Osteoblast (primary cell): Measurements from ENCODE around the gene NUP205. TPM values are rescaled to one million over a fixed set of nuclear protein-coding genes. Genes with fewer than 3 reads are reported as not detected.

ENCODE experiments used
- DNase-seq: peaks from one replicate; pipeline ENCODE4 v3.0.0; 2011; ENCODE audit warnings: low spot score, mixed read lengths; ENCODE audit not compliant: insufficient read length; ENCODE audit errors: missing footprints
- H2AFZ ChIP-seq: 2 replicates; pipeline ENCODE4 v1.6.0; 2011; ENCODE audit warnings: mild to moderate bottlenecking, low read length
- H3K27ac ChIP-seq: 2 replicates; pipeline ENCODE4 v1.5.1; 2011; ENCODE audit warnings: mild to moderate bottlenecking, low read depth, low read length, moderate library complexity
- H3K27me3 ChIP-seq: 2 replicates; pipeline ENCODE4 v1.6.0; 2012; ENCODE audit warnings: mild to moderate bottlenecking, control low read depth, inconsistent platforms, low read length, moderate library complexity; ENCODE audit not compliant: insufficient read depth
- H3K36me3 ChIP-seq: 2 replicates; pipeline ENCODE4 v1.5.1; 2011; ENCODE audit warnings: mild to moderate bottlenecking, low read length, control low read depth, moderate library complexity; ENCODE audit not compliant: insufficient read depth
- H3K4me1 ChIP-seq: 2 replicates; pipeline ENCODE4 v1.5.1; 2011; ENCODE audit warnings: mild to moderate bottlenecking, low read length, control low read depth, moderate library complexity; ENCODE audit not compliant: insufficient read depth
- H3K4me2 ChIP-seq: 2 replicates; pipeline ENCODE4 v1.6.0; 2011; ENCODE audit warnings: mild to moderate bottlenecking, low read length; ENCODE audit not compliant: insufficient read depth
- H3K4me3 ChIP-seq: fragments of 200-600 bp; sonication (generic); 3 replicates; pipeline ENCODE4 v1.5.1; 2012; ENCODE audit warnings: mild to moderate bottlenecking, low read length, inconsistent platforms; ENCODE audit not compliant: insufficient read depth
- H3K79me2 ChIP-seq: 2 replicates; pipeline ENCODE4 v1.6.0; 2012; ENCODE audit warnings: mild to moderate bottlenecking, low read length, control low read depth, inconsistent platforms; ENCODE audit not compliant: insufficient read depth
- H3K9me3 ChIP-seq: 2 replicates; pipeline ENCODE4 v1.5.1; 2011; ENCODE audit warnings: low read depth, low read length, control low read depth
- H4K20me1 ChIP-seq: 2 replicates; pipeline ENCODE4 v1.6.0; 2012; ENCODE audit warnings: mild to moderate bottlenecking, low read length, control low read depth; ENCODE audit not compliant: insufficient read depth
- CTCF ChIP-seq: IDR thresholded peaks from 2 replicates; pipeline ENCODE4 v1.5.1; 2011; ENCODE audit warnings: mild to moderate bottlenecking, low read depth, low read length, moderate library complexity; ENCODE audit errors: extremely low read depth
- total RNA-seq: library from RNA; depleted of rRNA; stranded (reverse); fragments of >200 nt; gene quantifications from 2 replicates; pipeline ENCODE4 v1.2.3, GENCODE V29; 2012

Gene NUP205
- total RNA-seq, 1 donor = 33.7 TPM

DNA sequence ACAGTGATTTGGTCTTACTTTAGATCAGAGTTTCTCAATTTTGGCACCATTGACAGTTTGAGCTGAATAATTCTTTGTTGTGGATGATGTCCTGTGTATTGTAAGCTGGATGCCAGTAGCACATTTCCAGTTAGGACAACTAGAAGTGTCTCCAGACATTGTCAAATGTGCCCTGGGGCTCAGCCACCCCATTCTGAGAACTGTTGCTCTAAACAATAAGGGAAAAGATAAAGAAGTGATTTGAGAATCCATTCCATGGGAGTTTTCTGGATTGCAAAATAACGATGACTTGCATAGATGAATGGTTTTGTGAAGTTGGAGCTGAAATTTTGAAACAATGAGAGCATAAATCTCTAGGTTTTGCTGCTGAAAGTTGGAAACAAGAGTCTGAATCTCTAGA, 44.6 kb downstream of the NUP205 start:
- Histone ChIP-seq H3K9me3 (no peaks in the 10 kb centered on the region), H2AFZ (no peak overlapping the region), H3K27me3 (no peaks in the 10 kb centered on the region), H3K4me3 (no peak overlapping the region), H4K20me1 (no peaks in the 10 kb centered on the region), H3K27ac (peak overlapping the region; percentile 14), H3K4me1 (peaks cover 8% of the 10 kb centered on the region), H3K4me2 (no peak overlapping the region), H3K79me2 (no peaks in the 10 kb centered on the region), H3K36me3 (peaks cover 34% of the 10 kb centered on the region)
- DNase-seq = no peak
- TF ChIP-seq CTCF = no peak

- Histone ChIP-seq H3K27me3 (no peaks in the 10 kb centered on the region), H3K79me2 (no peaks in the 10 kb centered on the region), H3K9me3 (no peaks in the 10 kb centered on the region), H3K4me3 (no peak overlapping the region), H3K36me3 (peaks cover 33% of the 10 kb centered on the region), H3K4me1 (peaks cover 11% of the 10 kb centered on the region), H3K27ac (no peak overlapping the region), H4K20me1 (no peaks in the 10 kb centered on the region), H2AFZ (no peak overlapping the region), H3K4me2 (no peak overlapping the region)
- no peak for TF ChIP-seq CTCF
- DNase-seq = peak; percentile 58
Observed at GRCh38 chr7:135616136-135616535, 58.4 kb downstream of the NUP205 start.

DNA sequence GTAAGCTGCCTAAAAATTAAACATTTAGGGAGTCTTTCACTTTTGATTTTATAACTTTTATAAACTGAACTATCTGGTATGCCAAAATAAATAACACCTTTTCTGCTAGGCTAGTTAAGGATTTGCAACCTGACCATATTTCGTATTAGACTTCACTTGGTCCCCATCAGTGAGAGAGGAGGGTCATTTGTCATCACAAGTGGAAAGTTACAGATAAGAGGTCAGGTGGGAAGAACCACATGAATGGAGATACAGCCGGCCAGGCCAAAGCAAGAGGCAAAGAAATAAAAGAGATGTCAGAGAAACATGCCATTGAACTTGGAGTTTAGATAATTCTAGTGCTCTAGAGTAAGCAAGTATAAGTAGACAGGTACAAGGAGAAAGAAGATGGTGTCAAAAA, 60.1 kb downstream of the NUP205 start:
- TF ChIP-seq CTCF = no peak
- H3K79me2 ChIP-seq = no peaks in the 10 kb centered on the region
- H3K36me3 ChIP-seq = peaks cover 36% of the 10 kb centered on the region
- no peak overlapping the region for H3K4me3 ChIP-seq
- H2AFZ ChIP-seq = no peak overlapping the region
- no peaks in the 10 kb centered on the region for H4K20me1 ChIP-seq
- no peaks in the 10 kb centered on the region for H3K9me3 ChIP-seq
- H3K4me1 ChIP-seq = peaks cover 14% of the 10 kb centered on the region
- no peak overlapping the region for H3K27ac ChIP-seq
- H3K4me2 ChIP-seq = no peak overlapping the region
- no peak for DNase-seq
- H3K27me3 ChIP-seq = no peaks in the 10 kb centered on the region

GRCh38 chr7:135618510-135618909, 60.8 kb downstream of the NUP205 start:
- TF ChIP-seq CTCF = no peak
- H3K9me3 ChIP-seq = no peaks in the 10 kb centered on the region
- no peaks in the 10 kb centered on the region for H4K20me1 ChIP-seq
- H3K27me3 ChIP-seq = no peaks in the 10 kb centered on the region
- peaks cover 37% of the 10 kb centered on the region for H3K36me3 ChIP-seq
- H3K79me2 ChIP-seq = no peaks in the 10 kb centered on the region
- H3K4me3 ChIP-seq = no peak overlapping the region
- H3K4me1 ChIP-seq = peaks cover 14% of the 10 kb centered on the region
- H3K4me2 ChIP-seq = no peak overlapping the region
- no peak overlapping the region for H3K27ac ChIP-seq
- H2AFZ ChIP-seq = no peak overlapping the region
- DNase-seq = no peak
